GM21515 (cell line): ENCODE measurements around the gene CWC15.
"Not testable (repeated sequence)": the region's sequence is repeated elsewhere in the genome, so short reads cannot be mapped to it uniquely, and the experiment has no call there.

Experiments used
- ATAC-seq: cut with Tn5 transposase; IDR thresholded peaks from one replicate; pipeline ENCODE4 v1.9.1; 2021; ENCODE audit not compliant: unreplicated experiment

Gene CWC15

GRCh38 chr11:94922321-94923003 lies 50.9 kb downstream of the CWC15 start:
- ATAC-seq: no peak

- no peak for ATAC-seq
Measured at GRCh38 chr11:94920311-94920710, 53.0 kb downstream of the CWC15 start.

- ATAC-seq: not testable (repeated sequence)
Measured at GRCh38 chr11:94913718-94914394, 59.5 kb downstream of the CWC15 start.

DNA sequence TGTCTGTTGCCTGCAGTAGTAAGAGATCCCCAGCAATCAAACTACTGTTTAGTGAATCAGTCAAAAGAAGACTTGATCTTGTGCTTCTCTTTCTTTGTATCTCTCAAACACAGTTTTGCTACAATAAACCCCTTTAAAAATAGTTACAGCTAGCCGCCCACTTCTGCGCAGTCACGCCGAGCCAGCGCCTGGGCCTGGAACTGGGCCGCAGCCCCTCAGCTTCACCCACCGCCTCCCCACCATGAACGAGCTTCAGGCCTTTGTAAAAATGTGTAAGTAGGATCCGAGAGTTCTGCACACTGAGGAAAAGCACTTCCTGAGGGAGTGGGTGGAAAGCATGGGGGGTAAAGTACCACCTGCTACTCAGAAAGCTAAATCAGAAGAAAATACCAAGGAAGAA lies 60.5 kb downstream of the CWC15 start:
- ATAC-seq: no peak
